HG02759 (cell line): ENCODE data around the gene COL9A3.

Experiments used
- ATAC-seq: cut with Tn5 transposase; IDR thresholded peaks from one replicate; pipeline ENCODE4 v1.9.1; 2021; ENCODE audit warnings: mild to moderate bottlenecking, moderate library complexity; ENCODE audit not compliant: unreplicated experiment

The COL9A3 gene

GRCh38 chr20:62809530-62810428, 7.1 kb upstream of the COL9A3 start:
- no peak for ATAC-seq

GRCh38 chr20:62811320-62811719, 5.5 kb upstream of the COL9A3 start:
- ATAC-seq, result no peak

GRCh38 chr20:62811720-62812119, 5.1 kb upstream of the COL9A3 start:
- ATAC-seq, result no peak

GRCh38 chr20:62812181-62812906, 4.5 kb upstream of the COL9A3 start:
- no peak for ATAC-seq

- no peak for ATAC-seq
Measured at GRCh38 chr20:62812907-62813200, 4.0 kb upstream of the COL9A3 start.

GRCh38 chr20:62813588-62813987, 3.3 kb upstream of the COL9A3 start:
- no peak for ATAC-seq

GRCh38 chr20:62814060-62814708, 2.7 kb upstream of the COL9A3 start:
- no peak for ATAC-seq

GRCh38 chr20:62814709-62815065, 2.2 kb upstream of the COL9A3 start:
- ATAC-seq, result no peak

- ATAC-seq, result no peak
Measured at GRCh38 chr20:62815066-62815991, 1.5 kb upstream of the COL9A3 start.

GRCh38 chr20:62816031-62816883, 593 bp upstream of the COL9A3 start:
- ATAC-seq, result no peak

- no peak for ATAC-seq
Measured at GRCh38 chr20:62817975-62818591, 1.2 kb downstream of the COL9A3 start.

- ATAC-seq, result no peak
Measured at GRCh38 chr20:62818592-62819493, 2.0 kb downstream of the COL9A3 start.

- ATAC-seq, result no peak
Measured at GRCh38 chr20:62819494-62820174, 2.8 kb downstream of the COL9A3 start.

- ATAC-seq, result no peak
Measured at GRCh38 chr20:62820208-62820961, 3.5 kb downstream of the COL9A3 start.

- ATAC-seq, result no peak
Measured at GRCh38 chr20:62820962-62821725, 4.3 kb downstream of the COL9A3 start.

- no peak for ATAC-seq
Measured at GRCh38 chr20:62821726-62822210, 4.9 kb downstream of the COL9A3 start.
